ENCODE data around the gene GZMA.
"Not testable (repeated sequence)": the region's sequence is repeated elsewhere in the genome, so short reads cannot be mapped to it uniquely, and the experiment has no call there.

The GZMA gene

DNA sequence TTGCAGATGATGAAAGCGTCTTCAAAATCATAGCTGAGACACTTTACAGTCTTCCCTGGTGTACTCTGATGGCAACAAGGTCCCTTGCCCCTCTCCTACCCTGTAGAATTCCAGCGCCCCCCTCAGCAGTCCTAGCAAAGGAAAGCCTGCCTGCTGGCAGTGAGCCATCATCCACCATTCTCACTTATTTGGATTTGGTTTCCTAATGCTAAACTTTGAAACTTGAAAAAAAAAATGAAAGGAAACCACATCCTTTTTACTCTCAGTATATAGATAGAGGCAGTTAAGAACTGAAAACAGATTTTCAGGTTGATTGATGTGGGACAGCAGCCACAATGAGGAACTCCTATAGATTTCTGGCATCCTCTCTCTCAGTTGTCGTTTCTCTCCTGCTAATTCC is at the start of gene GZMA:
GZMA (plus strand) TSS at position 299 of the 400 bp plus-strand sequence; CDS start at position 336, 37 bp downstream.
- DNase-seq = no peak

DNA sequence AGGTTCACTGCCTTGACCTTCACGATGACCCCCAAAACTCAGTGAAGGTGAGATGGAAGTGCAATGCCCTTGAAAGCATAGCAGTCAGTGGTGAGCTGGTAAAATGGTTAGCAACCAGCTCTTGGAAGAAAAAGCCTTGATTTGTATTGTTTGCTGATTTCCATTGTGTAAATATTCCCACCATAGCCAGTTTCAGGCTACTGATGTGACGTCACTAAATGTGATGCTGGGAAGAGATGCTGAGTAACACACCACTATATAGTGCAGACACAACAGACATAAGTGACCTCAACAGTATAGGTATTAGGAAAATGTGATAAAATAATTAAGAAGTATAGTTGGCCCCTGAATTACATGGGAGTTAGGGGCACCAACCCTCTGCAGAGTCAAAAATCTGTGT is 47.3 kb upstream of the GZMA start:
- DNase-seq = no peak

DNA sequence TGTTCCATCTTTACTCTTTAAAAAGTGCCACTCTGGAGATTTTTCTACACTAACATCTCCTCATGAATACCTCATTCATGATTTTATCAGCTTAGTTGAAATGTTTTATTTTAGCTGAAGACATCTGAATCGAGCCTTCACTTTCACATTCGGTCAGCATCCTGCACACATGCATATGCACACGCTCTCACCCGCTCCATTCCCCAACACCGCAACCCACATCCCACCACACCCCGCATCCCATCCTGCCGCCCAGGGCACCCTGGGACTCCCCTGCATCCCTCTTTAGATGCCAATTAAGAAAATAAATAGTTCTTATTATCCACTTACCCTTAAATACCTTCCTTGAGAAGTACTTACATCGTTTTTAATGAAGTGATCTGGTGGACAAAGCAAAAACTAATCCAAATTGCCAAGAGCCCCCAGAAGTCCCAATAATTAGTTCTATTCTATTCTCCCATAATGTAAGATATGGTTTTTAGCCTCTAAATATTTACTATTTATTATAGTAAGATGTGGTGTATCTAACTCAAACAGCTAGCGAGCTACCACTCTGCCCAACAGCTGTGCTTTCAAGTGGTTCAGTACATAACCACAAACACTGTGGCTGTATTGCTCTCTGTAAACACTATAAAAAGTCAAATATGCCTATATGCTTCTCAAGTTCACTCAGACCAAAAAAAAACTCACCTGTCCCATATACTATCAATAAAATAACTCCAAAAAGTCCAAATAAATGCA is 40.2 kb upstream of the GZMA start:
- peak; percentile 29 for DNase-seq

DNA sequence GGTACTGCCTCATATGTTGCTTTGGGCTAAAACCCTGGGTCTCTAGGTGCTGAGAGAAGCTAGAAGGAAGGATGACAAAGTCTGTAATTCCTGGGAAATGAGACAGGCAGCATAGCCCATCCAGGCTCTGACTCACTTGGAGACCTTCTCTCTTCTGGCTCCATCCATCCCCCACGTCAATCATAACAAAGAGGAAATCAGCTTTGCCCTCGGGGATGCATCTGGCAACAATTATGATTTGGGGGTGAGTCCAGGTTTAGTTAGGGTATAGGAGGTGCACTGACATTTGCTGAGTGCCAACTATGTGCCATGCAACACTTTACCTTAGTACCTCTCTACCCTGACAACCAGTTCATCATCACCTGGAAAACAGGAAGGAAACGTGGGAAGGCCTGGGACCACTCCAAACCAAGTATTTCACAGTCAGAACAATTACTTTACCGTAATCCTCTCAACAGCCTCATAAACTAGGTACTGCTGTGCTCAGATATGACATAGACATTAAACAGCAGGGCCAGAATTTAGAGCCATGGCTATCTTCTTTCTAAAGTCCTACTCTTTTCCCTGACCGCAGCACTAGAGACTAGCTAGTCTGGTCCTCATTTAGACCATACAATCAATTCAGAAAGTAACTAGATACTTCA is 39.1 kb upstream of the GZMA start:
- no peak for DNase-seq

- DNase-seq = no peak
Measured at GRCh38 chr5:55063899-55064298, 38.5 kb upstream of the GZMA start.

GRCh38 chr5:55064523-55064922 is 37.9 kb upstream of the GZMA start:
- DNase-seq = no peak

- no peak for DNase-seq
Measured at GRCh38 chr5:55066277-55066676, 36.2 kb upstream of the GZMA start.

DNA sequence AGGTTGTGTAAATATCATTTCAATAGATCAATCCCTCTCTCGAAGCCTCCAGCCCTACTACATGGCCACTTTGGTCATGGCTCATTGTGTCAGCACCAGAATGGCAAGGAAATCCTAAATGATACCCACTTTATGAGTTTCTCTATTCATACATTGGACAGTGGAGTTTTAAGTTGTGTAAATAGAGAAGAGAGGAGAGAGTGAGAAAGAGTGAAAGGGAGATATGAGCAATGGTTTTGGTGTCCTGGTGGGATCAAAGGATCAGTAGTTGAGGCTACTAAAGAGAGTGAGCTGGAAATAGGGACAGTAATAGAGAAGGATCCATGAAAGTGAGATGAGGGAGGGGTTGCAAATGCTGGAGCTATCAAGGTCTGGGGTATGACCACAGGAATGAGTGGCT is 31.5 kb upstream of the GZMA start:
- DNase-seq = no peak

DNA sequence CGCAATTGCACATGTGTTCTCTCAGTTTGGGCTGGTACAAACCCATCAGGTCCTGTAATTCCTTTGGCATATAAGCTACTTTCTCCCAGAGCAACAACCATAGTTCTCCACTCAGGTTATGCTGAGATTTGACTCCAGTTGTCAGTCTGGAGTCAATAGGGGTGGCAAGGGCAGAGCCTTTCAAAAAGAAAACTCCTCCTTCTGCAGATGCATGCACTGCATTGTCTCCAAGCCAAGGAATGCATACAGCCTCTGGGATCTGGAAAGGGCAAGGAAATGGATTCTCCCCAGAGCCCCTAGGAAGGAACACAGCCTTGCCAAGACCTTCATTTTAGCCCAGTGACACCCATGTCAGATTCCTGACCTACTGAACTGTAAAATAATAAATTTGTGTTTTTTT is 31.0 kb upstream of the GZMA start:
- no peak for DNase-seq

DNA sequence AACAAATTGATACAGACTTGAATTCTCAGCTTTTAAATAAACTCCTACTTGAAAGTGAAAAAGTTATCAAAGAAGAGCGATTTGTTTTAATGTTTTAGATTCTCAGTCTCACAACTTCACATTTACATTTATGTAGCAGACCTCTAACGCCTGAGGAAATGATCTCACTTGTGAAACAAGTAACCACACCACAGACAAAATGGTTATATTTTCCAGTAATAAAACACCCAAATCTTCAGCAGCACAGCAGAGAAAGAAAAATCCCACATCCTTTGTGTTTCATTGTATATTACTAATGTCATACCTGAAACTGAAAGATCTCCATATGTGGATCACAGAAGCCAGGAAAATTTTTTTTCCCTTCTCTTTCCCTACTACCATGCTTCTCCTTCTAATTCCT is 29.8 kb upstream of the GZMA start:
- DNase-seq = no peak

DNA sequence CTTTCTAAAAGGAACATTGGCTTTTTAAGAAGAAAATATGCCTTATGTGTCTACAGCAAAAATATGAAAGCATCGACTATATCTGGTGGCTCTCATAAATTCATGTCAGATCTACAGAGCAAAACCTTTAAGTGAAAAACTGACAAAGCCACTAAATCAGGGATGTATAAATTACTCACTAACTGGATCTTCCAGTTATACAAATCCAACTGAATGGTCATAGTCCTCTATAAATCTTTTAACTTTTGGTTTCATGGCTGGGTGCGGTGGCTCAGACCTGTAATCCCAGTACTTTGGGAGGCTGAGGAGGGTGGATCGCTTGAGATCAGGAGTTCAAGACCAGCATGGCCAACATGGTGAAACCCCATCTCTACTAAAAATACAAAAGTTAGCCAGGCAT is 29.2 kb upstream of the GZMA start:
- no peak for DNase-seq

GRCh38 chr5:55081541-55081940 is 20.9 kb upstream of the GZMA start:
- DNase-seq = no peak

- not testable (repeated sequence) for DNase-seq
Measured at GRCh38 chr5:55089301-55089700, 13.1 kb upstream of the GZMA start.

GRCh38 chr5:55091011-55091410 is 11.4 kb upstream of the GZMA start:
- not testable (repeated sequence) for DNase-seq

DNA sequence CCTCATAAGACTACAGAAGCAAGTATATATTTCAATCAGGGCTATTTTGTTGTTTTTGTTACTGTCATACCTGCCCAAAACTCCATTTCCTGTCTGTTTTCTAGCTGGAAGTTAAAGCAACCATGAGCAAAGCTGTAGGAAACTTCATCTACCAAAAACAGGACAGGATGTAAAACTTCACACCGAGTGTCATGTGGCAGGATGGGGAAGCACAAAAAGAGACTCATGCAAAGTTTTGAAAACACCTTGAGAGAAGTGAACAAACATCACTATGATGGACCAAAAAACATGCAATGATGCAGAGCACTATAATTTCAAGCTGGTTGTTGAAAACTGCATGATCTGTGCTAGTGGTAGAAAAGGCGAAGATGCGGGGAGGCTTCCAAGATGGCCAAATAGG is 6.3 kb upstream of the GZMA start:
- no peak for DNase-seq

GRCh38 chr5:55096861-55097260 is 5.6 kb upstream of the GZMA start:
- no peak for DNase-seq

DNA sequence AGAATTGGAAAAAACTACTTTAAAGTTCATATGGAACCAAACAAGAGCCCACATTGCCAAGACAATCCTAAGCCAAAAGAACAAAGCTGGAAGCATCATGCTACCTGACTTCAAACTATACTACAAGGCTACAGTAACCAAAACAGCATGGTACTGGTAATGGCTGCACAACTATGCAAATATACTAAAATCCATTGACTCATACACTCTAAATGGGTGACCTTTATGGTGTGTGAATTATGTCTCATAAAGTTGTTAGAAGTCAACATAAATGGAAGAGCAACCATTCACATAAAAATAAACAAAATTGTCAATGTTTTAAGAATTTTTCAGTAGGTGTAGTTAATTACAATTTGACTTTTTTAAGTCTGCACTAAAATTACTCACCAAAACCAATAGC is 1.3 kb upstream of the GZMA start:
- not testable (repeated sequence) for DNase-seq

- DNase-seq = no peak
Measured at GRCh38 chr5:55101556-55102276, 730 bp upstream of the GZMA start.

DNA sequence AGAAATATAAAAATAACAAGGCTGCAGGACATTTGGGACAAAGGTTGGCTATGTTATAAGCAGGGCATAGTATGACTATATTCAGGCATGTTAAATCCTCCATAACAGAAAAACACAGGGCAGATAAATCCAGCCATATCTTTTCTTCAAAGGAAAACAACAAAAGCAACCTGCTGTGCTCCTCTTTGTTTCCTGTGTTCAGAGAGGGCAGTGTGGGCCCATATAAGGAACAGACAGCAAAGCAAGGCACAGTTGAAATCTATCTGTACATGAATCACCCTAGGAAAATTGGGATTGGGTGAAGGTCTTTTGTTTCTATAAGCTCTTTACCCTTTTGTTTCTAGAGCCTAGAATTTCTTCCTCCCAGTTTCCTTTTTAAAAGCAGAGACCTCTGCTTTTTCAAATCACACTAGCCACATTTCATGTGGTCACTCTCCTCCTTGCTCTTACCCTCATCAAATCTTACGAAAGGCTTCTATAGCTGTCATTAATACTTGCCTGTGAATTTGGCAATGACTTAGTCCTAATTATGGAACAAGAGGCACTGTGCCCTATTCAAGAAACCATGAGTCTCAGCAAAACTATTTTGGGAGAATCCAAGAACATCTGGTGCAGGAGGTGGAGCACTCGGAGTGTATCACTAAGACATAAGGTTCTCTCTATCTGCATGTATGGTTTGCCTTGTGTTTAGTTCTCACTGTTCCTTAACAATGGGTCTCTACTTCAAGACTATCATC is 1.8 kb downstream of the GZMA start:
- DNase-seq = no peak

DNA sequence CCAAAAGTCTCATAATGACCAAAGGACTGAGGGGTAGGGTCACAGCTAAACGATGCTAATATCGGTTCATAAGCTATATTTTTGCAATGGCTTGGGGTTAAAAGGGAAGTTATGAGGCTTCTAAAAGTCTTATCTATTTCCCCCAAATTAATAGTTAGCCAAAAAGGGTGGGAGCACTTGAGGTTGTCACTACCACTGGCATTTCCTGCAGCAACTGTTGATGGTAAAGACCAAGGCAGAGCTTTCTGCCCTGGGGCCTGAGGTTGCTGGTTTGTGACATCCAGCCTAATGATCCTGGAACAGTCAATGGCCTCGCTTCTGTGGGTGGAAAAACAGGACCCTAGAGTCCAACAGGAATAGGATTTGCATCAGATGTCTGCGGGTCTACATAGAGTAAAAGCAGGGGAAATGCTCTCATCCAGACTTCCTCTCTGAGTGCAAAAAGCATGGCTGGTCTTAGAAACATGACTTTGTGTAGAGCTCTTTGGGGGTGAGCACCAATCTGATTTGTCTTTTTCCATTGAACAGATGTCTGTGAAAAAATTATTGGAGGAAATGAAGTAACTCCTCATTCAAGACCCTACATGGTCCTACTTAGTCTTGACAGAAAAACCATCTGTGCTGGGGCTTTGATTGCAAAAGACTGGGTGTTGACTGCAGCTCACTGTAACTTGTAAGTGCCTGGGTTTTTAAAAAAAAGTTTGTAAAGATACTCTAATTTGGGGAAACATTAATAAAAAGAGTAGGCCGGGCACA is 2.7 kb downstream of the GZMA start:
- DNase-seq = no peak

GRCh38 chr5:55105976-55106375 is 3.5 kb downstream of the GZMA start:
- DNase-seq = not testable (repeated sequence)

DNA sequence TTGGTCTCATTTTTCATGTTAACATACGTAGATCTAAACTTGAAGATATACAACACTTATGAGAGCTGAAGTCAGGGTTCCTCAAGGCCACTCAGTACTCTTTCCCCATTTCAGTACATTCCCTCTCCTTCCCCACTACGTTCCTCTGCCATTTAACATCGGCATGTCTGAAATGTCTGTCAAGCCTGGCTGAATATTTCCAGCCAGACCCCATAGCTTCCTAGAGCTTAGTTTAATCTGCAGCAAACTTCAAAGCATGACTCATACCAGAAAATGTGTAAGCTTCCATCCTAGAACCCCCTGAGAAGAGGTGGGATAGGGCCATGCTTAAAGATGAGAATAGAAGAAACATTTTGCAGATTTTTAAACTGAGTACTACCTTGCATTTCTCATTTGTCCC is 6.2 kb downstream of the GZMA start:
- DNase-seq = no peak

- no peak for DNase-seq
Measured at GRCh38 chr5:55110217-55110616, 7.8 kb downstream of the GZMA start.
